ENCODE results near the gene CUTA. TPM values are rescaled to one million over a fixed set of nuclear protein-coding genes. Genes with fewer than 3 reads are reported as not detected.

The CUTA gene
- polyA plus RNA-seq, 1 of the 3 experiments (the other 2 are of a cell fraction): 444 TPM

DNA sequence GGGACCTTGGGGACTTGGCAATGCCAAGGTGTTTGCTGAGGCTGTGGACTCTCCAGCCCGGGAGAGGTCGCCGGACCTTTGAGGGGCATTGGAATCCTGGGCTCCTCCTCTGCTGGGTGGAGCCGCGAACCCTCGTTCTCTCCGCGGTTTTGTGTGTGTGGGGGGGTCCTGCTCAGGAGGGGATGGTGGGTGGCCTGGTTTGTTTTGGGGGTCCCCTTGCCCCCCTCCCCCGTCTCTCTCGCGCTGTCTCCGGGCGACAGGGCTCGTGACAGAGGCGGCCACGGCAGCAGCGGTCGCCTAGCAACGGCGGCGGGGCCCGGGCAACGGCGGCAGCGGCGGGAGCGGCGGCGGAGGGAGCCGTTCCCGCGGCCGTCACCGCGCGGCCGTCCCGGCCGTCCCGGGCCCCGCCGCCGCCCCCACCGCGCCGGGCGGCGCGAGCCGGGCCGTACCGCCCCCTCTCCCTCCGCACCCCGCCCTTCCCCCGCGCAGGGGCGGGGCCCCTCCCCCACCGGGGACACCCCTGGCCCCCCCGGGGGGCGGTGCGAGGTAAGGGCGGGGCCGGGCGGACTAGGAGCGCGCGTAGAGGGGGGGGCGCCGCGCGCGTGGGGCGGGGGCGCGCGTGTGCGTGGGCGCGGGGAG lies 9.8 kb upstream of the CUTA start (continued):
- TF ChIP-seq, protein P1, sequence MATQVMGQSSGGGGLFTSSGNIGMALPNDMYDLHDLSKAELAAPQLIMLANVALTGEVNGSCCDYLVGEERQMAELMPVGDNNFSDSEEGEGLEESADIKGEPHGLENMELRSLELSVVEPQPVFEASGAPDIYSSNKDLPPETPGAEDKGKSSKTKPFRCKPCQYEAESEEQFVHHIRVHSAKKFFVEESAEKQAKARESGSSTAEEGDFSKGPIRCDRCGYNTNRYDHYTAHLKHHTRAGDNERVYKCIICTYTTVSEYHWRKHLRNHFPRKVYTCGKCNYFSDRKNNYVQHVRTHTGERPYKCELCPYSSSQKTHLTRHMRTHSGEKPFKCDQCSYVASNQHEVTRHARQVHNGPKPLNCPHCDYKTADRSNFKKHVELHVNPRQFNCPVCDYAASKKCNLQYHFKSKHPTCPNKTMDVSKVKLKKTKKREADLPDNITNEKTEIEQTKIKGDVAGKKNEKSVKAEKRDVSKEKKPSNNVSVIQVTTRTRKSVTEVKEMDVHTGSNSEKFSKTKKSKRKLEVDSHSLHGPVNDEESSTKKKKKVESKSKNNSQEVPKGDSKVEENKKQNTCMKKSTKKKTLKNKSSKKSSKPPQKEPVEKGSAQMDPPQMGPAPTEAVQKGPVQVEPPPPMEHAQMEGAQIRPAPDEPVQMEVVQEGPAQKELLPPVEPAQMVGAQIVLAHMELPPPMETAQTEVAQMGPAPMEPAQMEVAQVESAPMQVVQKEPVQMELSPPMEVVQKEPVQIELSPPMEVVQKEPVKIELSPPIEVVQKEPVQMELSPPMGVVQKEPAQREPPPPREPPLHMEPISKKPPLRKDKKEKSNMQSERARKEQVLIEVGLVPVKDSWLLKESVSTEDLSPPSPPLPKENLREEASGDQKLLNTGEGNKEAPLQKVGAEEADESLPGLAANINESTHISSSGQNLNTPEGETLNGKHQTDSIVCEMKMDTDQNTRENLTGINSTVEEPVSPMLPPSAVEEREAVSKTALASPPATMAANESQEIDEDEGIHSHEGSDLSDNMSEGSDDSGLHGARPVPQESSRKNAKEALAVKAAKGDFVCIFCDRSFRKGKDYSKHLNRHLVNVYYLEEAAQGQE (IDR thresholded peaks at IDR 0.05; ENCODE audit: low read depth, low read length): no peak
- TF ChIP-seq, protein P2, sequence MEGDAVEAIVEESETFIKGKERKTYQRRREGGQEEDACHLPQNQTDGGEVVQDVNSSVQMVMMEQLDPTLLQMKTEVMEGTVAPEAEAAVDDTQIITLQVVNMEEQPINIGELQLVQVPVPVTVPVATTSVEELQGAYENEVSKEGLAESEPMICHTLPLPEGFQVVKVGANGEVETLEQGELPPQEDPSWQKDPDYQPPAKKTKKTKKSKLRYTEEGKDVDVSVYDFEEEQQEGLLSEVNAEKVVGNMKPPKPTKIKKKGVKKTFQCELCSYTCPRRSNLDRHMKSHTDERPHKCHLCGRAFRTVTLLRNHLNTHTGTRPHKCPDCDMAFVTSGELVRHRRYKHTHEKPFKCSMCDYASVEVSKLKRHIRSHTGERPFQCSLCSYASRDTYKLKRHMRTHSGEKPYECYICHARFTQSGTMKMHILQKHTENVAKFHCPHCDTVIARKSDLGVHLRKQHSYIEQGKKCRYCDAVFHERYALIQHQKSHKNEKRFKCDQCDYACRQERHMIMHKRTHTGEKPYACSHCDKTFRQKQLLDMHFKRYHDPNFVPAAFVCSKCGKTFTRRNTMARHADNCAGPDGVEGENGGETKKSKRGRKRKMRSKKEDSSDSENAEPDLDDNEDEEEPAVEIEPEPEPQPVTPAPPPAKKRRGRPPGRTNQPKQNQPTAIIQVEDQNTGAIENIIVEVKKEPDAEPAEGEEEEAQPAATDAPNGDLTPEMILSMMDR (IDR thresholded peaks at IDR 0.05): peak; percentile 30; the same call in 1 of the 2 replicates
- no peak for TF ChIP-seq TCF12 (IDR thresholded peaks at IDR 0.05)
- TF ChIP-seq, protein P3, sequence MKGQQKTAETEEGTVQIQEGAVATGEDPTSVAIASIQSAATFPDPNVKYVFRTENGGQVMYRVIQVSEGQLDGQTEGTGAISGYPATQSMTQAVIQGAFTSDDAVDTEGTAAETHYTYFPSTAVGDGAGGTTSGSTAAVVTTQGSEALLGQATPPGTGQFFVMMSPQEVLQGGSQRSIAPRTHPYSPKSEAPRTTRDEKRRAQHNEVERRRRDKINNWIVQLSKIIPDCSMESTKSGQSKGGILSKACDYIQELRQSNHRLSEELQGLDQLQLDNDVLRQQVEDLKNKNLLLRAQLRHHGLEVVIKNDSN (IDR thresholded peaks at IDR 0.05; ENCODE audit: borderline replicate concordance, low read depth): no peak

DNA sequence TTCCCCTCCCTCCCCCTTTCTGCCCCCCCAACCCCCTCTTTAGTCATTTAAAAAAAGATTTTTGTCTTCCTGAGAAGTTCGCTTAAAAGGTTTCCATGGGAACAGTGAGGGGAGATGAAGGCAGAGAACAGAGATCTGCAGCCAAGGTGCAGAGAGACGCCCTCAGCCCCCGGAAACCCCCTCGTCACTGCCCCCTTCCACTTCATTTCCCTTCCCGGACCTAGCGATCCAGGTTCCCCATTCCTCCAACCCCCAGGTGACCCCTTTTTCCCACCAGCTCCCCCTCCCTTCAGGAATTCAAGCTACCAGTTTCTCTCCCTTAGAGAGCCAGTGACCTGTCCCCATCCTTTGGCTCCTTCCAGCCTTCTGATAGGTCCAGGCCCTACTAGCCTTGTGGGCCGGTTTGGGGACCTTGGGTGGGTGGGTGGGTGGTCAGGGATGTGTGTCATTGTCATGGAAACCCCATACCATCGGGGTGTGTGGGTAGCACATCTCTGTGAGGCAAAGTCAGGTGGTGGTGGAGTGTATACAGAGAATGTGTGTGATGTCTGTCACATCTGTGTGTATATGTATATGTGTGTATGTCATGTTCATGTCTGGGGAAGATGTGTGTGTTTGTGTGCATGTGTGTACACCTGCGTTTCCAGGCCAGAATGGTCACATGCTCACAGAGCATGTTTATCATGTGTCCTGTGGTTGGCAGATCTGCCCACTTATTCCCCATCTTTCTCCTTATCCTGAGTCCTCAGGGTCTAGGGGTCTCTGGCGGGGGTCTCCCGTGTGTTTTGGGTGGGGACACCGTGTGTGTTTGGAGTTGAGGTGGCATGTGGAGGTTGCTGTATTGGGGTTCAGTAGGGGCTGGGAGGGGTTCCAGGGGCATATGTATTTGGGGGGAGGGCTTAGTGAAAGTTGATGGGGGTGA lies 8.9 kb upstream of the CUTA start:
- peaks cover 33% of the 10 kb centered on the region for H3K79me2 ChIP-seq (ENCODE audit: insufficient read depth)

More for the DNA sequence above, 8.9 kb upstream of the CUTA start:
- Histone ChIP-seq H3K9ac (peak overlapping the region; percentile 89; the same call in 1 of the 2 replicates), H3K27ac (ENCODE audit: low read depth in 2 of 2, low read length in 1 of 2) (peak overlapping the region; percentile 89 to 90), H3F3A (replicated peaks; ENCODE audit: insufficient read depth) (peaks cover 23% of the 10 kb centered on the region), H3K4me1 (ENCODE audit: control insufficient read depth in 1 of 2, insufficient read depth in 2 of 2, low read depth in 1 of 2, low read length in 1 of 2) (peaks cover 25 to 53% of the 10 kb centered on the region in 2 experiments), H3K4me3 (ENCODE audit: low read depth in 2 of 2, low read length in 1 of 2) (peak overlapping the region; percentile 73 to 75), H3K27me3 (ENCODE audit: insufficient read depth) (no peaks in the 10 kb centered on the region), H3K36me3 (replicated peaks in 1 of 2; ENCODE audit: control insufficient read depth in 1 of 2, insufficient read depth in 2 of 2, low read length in 1 of 2) (no peaks in the 10 kb centered on the region), H3K9me3 (no peaks in the 10 kb centered on the region), H4K20me1 (ENCODE audit: insufficient read depth) (no peaks in the 10 kb centered on the region; the same call in 1 of the 2 replicates), H3K4me2 (peak overlapping the region; percentile 93), H2AFZ (ENCODE audit: low read depth) (peak overlapping the region; percentile 75; the same call in 1 of the 2 replicates), H3K9me2 (no peaks in the 10 kb centered on the region)
- no peak for TF ChIP-seq TAF1 (IDR thresholded peaks at IDR 0.05; ENCODE audit: borderline replicate concordance, low read depth, low read length)
- TF ChIP-seq RCOR1 (IDR thresholded peaks at IDR 0.05; ENCODE audit: low read length): no peak
- TF ChIP-seq NRF1 (IDR thresholded peaks at IDR 0.05; ENCODE audit: low read depth, low read length): no peak
- no peak for TF ChIP-seq MXI1 (IDR thresholded peaks at IDR 0.05; ENCODE audit: low read depth, low read length)
- no peak for TF ChIP-seq EZH2phosphoT487 (IDR thresholded peaks at IDR 0.05; ENCODE audit: borderline replicate concordance, low read depth)
- TF ChIP-seq SIN3A (IDR thresholded peaks at IDR 0.05; ENCODE audit: borderline replicate concordance, low read depth, low read length): no peak
- TF ChIP-seq, protein P4, sequence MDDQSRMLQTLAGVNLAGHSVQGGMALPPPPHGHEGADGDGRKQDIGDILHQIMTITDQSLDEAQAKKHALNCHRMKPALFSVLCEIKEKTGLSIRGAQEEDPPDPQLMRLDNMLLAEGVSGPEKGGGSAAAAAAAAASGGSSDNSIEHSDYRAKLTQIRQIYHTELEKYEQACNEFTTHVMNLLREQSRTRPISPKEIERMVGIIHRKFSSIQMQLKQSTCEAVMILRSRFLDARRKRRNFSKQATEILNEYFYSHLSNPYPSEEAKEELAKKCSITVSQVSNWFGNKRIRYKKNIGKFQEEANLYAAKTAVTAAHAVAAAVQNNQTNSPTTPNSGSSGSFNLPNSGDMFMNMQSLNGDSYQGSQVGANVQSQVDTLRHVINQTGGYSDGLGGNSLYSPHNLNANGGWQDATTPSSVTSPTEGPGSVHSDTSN (IDR thresholded peaks at IDR 0.05): no peak
- TF ChIP-seq MEF2A (IDR thresholded peaks at IDR 0.05; ENCODE audit: borderline replicate concordance, low read depth): no peak
- CTCF ChIA-PET: interaction anchor here (0.6 to 2.7 kb wide), 21 partner anchors 9 to 165 kb away, joined by 3 to 22 read pairs (median 5); partner anchors contain the start of genes CUTA, PFDN6, WDR46 and ZBTB22
- POLR2A ChIA-PET: interaction anchor here (1.3 kb wide), 1 partner anchor 27 kb away, joined by 3 read pairs; the partner anchor contains the start of gene ZBTB9
- peak; percentile 46 for DNase-seq
- WGBS (ENCODE audit: low lambda C conversion rate): 4% methylated on average over 12 of the region's 12 CpGs

Measured in SK-N-SH (cell line).